NB4 (cell line): ENCODE results near the gene TSHR.

Experiments
- MYC ChIP-seq: IDR thresholded peaks from 2 replicates; pipeline ENCODE4 v1.6.1; 2011; ENCODE audit warnings: low read depth, low read length
- POLR2A ChIP-seq: IDR thresholded peaks from 2 replicates; pipeline ENCODE4 v1.6.1; 2011; ENCODE audit warnings: mild to moderate bottlenecking; ENCODE audit not compliant: insufficient read length; ENCODE audit errors: extremely low read depth
- TF ChIP-seq, protein P1 (sequence below): IDR thresholded peaks from one replicate; pipeline ENCODE4 v1.5.1; 2012; ENCODE audit warnings: low read depth, low read length

DNA sequence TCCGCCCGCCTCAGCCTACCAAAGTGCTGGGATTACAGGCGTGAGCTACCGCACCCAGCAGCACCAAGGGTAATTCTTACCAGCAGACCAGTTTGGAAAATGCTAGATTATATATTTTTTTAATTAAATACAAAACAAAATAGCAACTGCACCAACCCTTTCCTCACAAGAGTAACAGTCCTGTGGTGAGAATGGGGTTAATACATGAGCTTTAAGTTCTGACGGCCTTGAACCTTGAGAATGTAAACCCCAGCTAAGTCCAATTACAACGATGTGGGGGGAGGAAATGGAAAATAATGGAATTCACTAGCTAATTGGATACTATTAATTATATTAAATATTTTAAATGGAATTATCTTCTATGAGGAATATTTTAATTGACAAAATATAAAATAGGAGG lies 183.0 kb downstream of the TSHR start:
- TF ChIP-seq, protein P1, sequence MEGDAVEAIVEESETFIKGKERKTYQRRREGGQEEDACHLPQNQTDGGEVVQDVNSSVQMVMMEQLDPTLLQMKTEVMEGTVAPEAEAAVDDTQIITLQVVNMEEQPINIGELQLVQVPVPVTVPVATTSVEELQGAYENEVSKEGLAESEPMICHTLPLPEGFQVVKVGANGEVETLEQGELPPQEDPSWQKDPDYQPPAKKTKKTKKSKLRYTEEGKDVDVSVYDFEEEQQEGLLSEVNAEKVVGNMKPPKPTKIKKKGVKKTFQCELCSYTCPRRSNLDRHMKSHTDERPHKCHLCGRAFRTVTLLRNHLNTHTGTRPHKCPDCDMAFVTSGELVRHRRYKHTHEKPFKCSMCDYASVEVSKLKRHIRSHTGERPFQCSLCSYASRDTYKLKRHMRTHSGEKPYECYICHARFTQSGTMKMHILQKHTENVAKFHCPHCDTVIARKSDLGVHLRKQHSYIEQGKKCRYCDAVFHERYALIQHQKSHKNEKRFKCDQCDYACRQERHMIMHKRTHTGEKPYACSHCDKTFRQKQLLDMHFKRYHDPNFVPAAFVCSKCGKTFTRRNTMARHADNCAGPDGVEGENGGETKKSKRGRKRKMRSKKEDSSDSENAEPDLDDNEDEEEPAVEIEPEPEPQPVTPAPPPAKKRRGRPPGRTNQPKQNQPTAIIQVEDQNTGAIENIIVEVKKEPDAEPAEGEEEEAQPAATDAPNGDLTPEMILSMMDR = no peak
- TF ChIP-seq POLR2A (no peak), MYC (no peak)
